Measurements from ENCODE around the gene CCDC15.

DNA sequence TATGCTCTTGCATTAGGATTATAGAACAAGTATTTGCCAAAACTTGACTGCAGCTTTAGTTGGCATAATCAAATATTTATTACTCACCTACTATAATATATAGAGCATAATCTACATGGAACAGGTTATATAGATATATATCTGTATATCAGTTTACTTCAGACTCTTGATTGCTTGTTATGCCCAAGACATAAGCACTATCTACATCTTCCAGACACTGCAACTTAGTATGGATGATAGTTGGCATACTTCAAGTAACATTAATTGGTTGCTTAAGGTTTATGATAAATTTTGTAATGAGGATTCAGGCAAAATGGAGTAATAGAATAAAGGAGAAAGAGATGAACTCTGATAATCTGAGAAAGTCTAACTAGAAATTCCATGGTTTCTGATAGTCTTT lies 1.0 kb downstream of the CCDC15 start:
- TF ChIP-seq, protein P1, sequence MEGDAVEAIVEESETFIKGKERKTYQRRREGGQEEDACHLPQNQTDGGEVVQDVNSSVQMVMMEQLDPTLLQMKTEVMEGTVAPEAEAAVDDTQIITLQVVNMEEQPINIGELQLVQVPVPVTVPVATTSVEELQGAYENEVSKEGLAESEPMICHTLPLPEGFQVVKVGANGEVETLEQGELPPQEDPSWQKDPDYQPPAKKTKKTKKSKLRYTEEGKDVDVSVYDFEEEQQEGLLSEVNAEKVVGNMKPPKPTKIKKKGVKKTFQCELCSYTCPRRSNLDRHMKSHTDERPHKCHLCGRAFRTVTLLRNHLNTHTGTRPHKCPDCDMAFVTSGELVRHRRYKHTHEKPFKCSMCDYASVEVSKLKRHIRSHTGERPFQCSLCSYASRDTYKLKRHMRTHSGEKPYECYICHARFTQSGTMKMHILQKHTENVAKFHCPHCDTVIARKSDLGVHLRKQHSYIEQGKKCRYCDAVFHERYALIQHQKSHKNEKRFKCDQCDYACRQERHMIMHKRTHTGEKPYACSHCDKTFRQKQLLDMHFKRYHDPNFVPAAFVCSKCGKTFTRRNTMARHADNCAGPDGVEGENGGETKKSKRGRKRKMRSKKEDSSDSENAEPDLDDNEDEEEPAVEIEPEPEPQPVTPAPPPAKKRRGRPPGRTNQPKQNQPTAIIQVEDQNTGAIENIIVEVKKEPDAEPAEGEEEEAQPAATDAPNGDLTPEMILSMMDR (conservative IDR thresholded peaks at IDR 0.05; ENCODE audit: low read depth in 2 of 2) = no peak
- TF ChIP-seq POLR2AphosphoS5 (IDR thresholded peaks at IDR 0.05; ENCODE audit: low read depth) (no peak), JUNB (IDR thresholded peaks at IDR 0.05; ENCODE audit: unreplicated experiment) (no peak), STAT1 (IDR thresholded peaks at IDR 0.05; ENCODE audit: unreplicated experiment) (no peak), CREB1 (CRISPR knock-in tag; IDR thresholded peaks at IDR 0.05; ENCODE audit: low read depth) (no peak)
- TF ChIP-seq, protein P2, sequence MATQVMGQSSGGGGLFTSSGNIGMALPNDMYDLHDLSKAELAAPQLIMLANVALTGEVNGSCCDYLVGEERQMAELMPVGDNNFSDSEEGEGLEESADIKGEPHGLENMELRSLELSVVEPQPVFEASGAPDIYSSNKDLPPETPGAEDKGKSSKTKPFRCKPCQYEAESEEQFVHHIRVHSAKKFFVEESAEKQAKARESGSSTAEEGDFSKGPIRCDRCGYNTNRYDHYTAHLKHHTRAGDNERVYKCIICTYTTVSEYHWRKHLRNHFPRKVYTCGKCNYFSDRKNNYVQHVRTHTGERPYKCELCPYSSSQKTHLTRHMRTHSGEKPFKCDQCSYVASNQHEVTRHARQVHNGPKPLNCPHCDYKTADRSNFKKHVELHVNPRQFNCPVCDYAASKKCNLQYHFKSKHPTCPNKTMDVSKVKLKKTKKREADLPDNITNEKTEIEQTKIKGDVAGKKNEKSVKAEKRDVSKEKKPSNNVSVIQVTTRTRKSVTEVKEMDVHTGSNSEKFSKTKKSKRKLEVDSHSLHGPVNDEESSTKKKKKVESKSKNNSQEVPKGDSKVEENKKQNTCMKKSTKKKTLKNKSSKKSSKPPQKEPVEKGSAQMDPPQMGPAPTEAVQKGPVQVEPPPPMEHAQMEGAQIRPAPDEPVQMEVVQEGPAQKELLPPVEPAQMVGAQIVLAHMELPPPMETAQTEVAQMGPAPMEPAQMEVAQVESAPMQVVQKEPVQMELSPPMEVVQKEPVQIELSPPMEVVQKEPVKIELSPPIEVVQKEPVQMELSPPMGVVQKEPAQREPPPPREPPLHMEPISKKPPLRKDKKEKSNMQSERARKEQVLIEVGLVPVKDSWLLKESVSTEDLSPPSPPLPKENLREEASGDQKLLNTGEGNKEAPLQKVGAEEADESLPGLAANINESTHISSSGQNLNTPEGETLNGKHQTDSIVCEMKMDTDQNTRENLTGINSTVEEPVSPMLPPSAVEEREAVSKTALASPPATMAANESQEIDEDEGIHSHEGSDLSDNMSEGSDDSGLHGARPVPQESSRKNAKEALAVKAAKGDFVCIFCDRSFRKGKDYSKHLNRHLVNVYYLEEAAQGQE (IDR thresholded peaks at IDR 0.05; ENCODE audit: unreplicated experiment) = no peak
